Smooth muscle cell (in vitro differentiated cells): ENCODE measurements around the gene ELOVL1. TPM values are rescaled to one million over a fixed set of nuclear protein-coding genes. Genes with fewer than 3 reads are reported as not detected.

ENCODE experiments used
- DNase-seq: peaks from one replicate; lab custom pipeline; 2025; ENCODE audit not compliant: unreplicated experiment; lab: John Stamatoyannopoulos, UW
- H2AFZ ChIP-seq: fragments of 200-600 bp; sonication (generic); 2 replicates; pipeline ENCODE4 v1.6.0; 2016; ENCODE audit warnings: antibody characterized with exemption, low read depth, mild to moderate bottlenecking
- H3F3A ChIP-seq: fragments of 200-600 bp; sonication (generic); 2 replicates; pipeline ENCODE4 v1.6.0; 2017; ENCODE audit warnings: antibody characterized with exemption, low read depth
- H3K27ac ChIP-seq: fragments of 200-600 bp; sonication (generic); 2 replicates; pipeline ENCODE4 v1.5.1; 2016; ENCODE audit warnings: low read depth, mild to moderate bottlenecking
- H3K27me3 ChIP-seq: fragments of 200-600 bp; sonication (generic); 2 replicates; pipeline ENCODE4 v1.6.1; 2016; ENCODE audit warnings: low read depth, mild to moderate bottlenecking
- H3K36me3 ChIP-seq: fragments of 200-600 bp; sonication (generic); 2 replicates; pipeline ENCODE4 v1.5.1; 2016; ENCODE audit warnings: low read depth
- H3K4me1 ChIP-seq: fragments of 200-600 bp; sonication (generic); 2 replicates; pipeline ENCODE4 v1.5.1; 2016; ENCODE audit warnings: low read depth
- H3K4me2 ChIP-seq: fragments of 200-600 bp; sonication (generic); 2 replicates; pipeline ENCODE4 v1.6.0; 2016; ENCODE audit warnings: mild to moderate bottlenecking
- H3K4me3 ChIP-seq: fragments of 200-600 bp; sonication (generic); 2 replicates; pipeline ENCODE4 v1.5.1; 2016; ENCODE audit warnings: mild to moderate bottlenecking
- H3K79me2 ChIP-seq: fragments of 200-600 bp; sonication (generic); 2 replicates; pipeline ENCODE4 v1.6.0; 2016; ENCODE audit warnings: low read depth, mild to moderate bottlenecking
- H3K9ac ChIP-seq: fragments of 200-600 bp; sonication (generic); 2 replicates; pipeline ENCODE4 v1.6.0; 2016; ENCODE audit warnings: low read depth
- H3K9me3 ChIP-seq: fragments of 200-600 bp; sonication (generic); replicated peaks from 2 replicates; pipeline ENCODE4 v1.5.1; 2016; ENCODE audit warnings: low read depth
- H4K20me1 ChIP-seq: fragments of 200-600 bp; sonication (generic); 2 replicates; pipeline ENCODE4 v1.6.0; 2016; ENCODE audit warnings: low read depth
- WGBS: methylation state at CpG from one replicate; pipeline ENCODE4 v1.1.7; 2016; ENCODE audit warnings: low lambda C conversion rate; 5-methylcytosine and 5-hydroxymethylcytosine counted together
- polyA plus RNA-seq: library from polyadenylated mRNA; unstranded; fragments of >200 nt; fragmentation: Nextera tagmentation; extraction: Ambion mirVana; gene quantifications from 2 replicates; pipeline ENCODE4 v1.2.1, GENCODE V29; 2016
- total RNA-seq: library from RNA; depleted of rRNA; stranded (reverse); fragments of >200 nt; gene quantifications from 2 replicates; pipeline ENCODE4 v1.2.3, GENCODE V29; 2014
- TF ChIP-seq, protein P1 (sequence below): fragments of 200-600 bp; sonication (generic); IDR thresholded peaks from 2 replicates; pipeline ENCODE4 v1.5.1; 2017; ENCODE audit warnings: borderline replicate concordance, mild to moderate bottlenecking, antibody characterized with exemption; ENCODE audit not compliant: insufficient read depth, poor library complexity, severe bottlenecking

Gene ELOVL1
- total and polyA plus RNA-seq, 2 experiments from 2014 or later: 101 to 109 TPM

DNA sequence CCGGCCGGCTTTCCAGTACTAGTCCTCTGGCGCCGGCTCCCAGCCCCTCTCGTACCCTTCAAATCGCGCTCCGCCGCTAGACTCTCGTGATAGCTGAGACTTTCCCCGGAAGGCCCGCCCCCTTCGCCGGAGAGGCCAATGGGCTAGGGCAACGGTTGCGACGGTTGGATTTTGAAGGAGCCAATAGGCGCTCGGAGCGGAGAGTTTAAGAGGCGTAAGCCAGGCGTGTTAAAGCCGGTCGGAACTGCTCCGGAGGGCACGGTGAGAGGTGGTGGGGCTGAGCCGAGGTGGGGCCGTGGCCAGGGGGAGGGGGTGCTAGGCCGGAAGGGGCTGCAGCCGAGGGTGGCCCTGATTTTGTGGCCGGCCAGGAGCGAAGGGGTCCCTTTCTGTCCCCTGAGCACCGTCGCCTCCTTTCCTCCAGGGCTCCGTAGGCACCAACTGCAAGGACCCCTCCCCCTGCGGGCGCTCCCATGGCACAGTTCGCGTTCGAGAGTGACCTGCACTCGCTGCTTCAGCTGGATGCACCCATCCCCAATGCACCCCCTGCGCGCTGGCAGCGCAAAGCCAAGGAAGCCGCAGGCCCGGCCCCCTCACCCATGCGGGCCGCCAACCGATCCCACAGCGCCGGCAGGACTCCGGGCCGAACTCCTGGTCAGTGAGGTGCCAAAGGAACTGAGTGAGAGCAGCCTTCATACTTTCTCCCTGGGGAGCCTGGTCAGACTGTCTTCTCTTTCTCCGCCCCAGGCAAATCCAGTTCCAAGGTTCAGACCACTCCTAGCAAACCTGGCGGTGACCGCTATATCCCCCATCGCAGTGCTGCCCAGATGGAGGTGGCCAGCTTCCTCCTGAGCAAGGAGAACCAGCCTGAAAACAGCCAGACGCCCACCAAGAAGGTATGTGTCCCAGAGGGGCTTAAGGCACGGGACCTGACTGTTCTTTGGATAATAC lies 8.8 kb downstream of the ELOVL1 start, which contains the start of gene CDC20:
Gene CDC20 (plus strand): TSS at position 236 of the 948 bp plus-strand sequence. CDS start 235 bp downstream, at position 471.
- peak within 1 kb of the TSS; percentile 86 for H3K4me2 ChIP-seq

DNA sequence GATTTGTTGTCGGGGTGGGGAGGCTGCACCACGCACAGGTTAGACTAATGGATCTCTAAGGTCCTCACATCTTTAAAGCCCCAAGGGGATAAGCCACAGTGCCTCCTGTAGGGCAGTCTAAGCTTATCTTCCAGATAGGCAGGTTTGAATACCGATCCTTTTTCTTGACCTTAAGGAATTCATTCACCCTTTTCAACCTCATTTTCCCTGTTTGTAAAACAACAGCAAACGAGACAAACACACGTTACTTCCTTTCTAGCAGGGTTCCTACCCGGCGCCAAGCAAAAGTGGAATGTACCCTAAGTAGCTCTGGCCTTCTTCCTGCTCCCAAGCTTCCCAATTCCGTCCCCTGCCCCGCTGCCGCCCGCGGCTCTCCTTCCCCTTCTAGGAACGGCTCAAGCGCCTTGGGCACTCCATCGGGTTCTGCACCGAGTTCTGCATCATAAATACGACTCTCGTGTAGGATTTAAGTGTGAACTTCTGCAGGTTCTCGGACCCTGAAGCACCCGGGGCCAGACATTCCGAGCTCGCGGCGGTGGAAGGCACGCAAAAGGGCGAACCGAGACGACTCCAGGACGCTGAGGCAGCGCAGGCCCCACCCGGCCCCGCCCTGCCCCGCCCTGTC lies 9.6 kb downstream of the ELOVL1 start:
- no peaks in the 10 kb centered on the region for H3F3A ChIP-seq
- peaks cover 3% of the 10 kb centered on the region for H3K79me2 ChIP-seq
- peak overlapping the region; percentile 86 for H3K4me2 ChIP-seq
- H3K9ac ChIP-seq: peak overlapping the region; percentile 73
- peak overlapping the region; percentile 66 for H3K27ac ChIP-seq
- no peak for DNase-seq
- H3K4me1 ChIP-seq: peaks cover 4% of the 10 kb centered on the region
- peak overlapping the region; percentile 63 for H3K4me3 ChIP-seq
- 2% methylated on average over 33 of the region's 33 CpGs for WGBS
- H3K36me3 ChIP-seq: no peaks in the 10 kb centered on the region
- no peaks in the 10 kb centered on the region for H3K9me3 ChIP-seq
- H4K20me1 ChIP-seq: no peaks in the 10 kb centered on the region
- peak overlapping the region; percentile 73 for H2AFZ ChIP-seq
- no peaks in the 10 kb centered on the region for H3K27me3 ChIP-seq
- TF ChIP-seq, protein P1, sequence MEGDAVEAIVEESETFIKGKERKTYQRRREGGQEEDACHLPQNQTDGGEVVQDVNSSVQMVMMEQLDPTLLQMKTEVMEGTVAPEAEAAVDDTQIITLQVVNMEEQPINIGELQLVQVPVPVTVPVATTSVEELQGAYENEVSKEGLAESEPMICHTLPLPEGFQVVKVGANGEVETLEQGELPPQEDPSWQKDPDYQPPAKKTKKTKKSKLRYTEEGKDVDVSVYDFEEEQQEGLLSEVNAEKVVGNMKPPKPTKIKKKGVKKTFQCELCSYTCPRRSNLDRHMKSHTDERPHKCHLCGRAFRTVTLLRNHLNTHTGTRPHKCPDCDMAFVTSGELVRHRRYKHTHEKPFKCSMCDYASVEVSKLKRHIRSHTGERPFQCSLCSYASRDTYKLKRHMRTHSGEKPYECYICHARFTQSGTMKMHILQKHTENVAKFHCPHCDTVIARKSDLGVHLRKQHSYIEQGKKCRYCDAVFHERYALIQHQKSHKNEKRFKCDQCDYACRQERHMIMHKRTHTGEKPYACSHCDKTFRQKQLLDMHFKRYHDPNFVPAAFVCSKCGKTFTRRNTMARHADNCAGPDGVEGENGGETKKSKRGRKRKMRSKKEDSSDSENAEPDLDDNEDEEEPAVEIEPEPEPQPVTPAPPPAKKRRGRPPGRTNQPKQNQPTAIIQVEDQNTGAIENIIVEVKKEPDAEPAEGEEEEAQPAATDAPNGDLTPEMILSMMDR: peak; percentile 23

More for the DNA sequence above, 8.8 kb downstream of the ELOVL1 start, which contains the start of gene CDC20:
- no peaks in the 10 kb centered on the region for H3K27me3 ChIP-seq
- H3K9ac ChIP-seq: peak within 1 kb of the TSS; percentile 73
- peak within 1 kb of the TSS; percentile 66 for H3K27ac ChIP-seq
- peak; percentile 91 for DNase-seq
- H3K79me2 ChIP-seq: peaks cover 3% of the 10 kb centered on the region
- H2AFZ ChIP-seq: peak within 1 kb of the TSS; percentile 73
- no peaks in the 10 kb centered on the region for H3F3A ChIP-seq
- no peaks in the 10 kb centered on the region for H4K20me1 ChIP-seq
- TF ChIP-seq, protein P1: no peak
- H3K36me3 ChIP-seq: no peaks in the 10 kb centered on the region
- H3K4me1 ChIP-seq: peaks cover 4% of the 10 kb centered on the region
- H3K9me3 ChIP-seq: no peaks in the 10 kb centered on the region
- H3K4me3 ChIP-seq: peak within 1 kb of the TSS; percentile 63
- WGBS: 1% methylated on average over 50 of the region's 59 CpGs

DNA sequence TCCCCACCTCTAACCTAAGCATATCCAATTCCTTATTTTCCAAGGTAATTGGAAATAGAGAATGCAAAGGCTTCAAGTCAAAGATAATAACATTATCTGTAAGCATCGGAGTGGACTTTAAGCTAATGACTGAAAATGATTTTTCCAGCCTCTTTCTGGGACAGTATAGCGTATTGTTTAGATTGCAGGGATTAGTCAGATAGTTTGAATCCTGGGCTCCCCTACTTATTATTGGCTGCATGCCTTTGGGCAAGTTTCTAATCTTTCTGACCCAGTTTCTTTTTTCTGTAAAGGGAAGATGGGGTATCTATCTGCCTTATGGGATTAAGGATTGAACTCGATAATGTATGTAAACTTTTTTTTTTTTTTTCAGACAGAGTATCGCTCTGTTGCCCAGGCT lies 10.6 kb downstream of the ELOVL1 start:
- Histone ChIP-seq H3K9ac (no peak overlapping the region), H3K27me3 (no peaks in the 10 kb centered on the region), H3K36me3 (no peaks in the 10 kb centered on the region), H3K4me3 (no peak overlapping the region), H3K4me1 (peaks cover 4% of the 10 kb centered on the region), H3F3A (no peaks in the 10 kb centered on the region), H4K20me1 (no peaks in the 10 kb centered on the region), H3K79me2 (peaks cover 3% of the 10 kb centered on the region), H3K4me2 (peak overlapping the region; percentile 86), H2AFZ (no peak overlapping the region), H3K27ac (no peak overlapping the region), H3K9me3 (no peaks in the 10 kb centered on the region)
- WGBS: 58% methylated on average over 4 of the region's 4 CpGs
- TF ChIP-seq, protein P1: no peak
- DNase-seq: no peak
